Activated CD8-positive, alpha-beta memory T cell treated with anti-CD3 and anti-CD28 coated beads for 24 hours (primary cell): ENCODE measurements around the gene GALNT2.

Experiments used
- DNase-seq: peaks from one replicate; pipeline ENCODE4 v3.0.0-alpha.2; 2020

GALNT2 gene

GRCh38 chr1:230097370-230097769 lies 30.3 kb downstream of the GALNT2 start:
- no peak for DNase-seq

- no peak for DNase-seq
Observed at GRCh38 chr1:230098723-230099122, 31.7 kb downstream of the GALNT2 start.

- DNase-seq, result no peak
Observed at GRCh38 chr1:230099465-230099864, 32.4 kb downstream of the GALNT2 start.

GRCh38 chr1:230100932-230101331 lies 33.9 kb downstream of the GALNT2 start:
- DNase-seq, result no peak

- no peak for DNase-seq
Observed at GRCh38 chr1:230101556-230101955, 34.5 kb downstream of the GALNT2 start.

GRCh38 chr1:230102046-230102445 lies 35.0 kb downstream of the GALNT2 start:
- DNase-seq, result no peak

- no peak for DNase-seq
Observed at GRCh38 chr1:230102472-230102871, 35.4 kb downstream of the GALNT2 start.

- no peak for DNase-seq
Observed at GRCh38 chr1:230103306-230104173, 36.5 kb downstream of the GALNT2 start.

- peak; percentile 89 for DNase-seq
Observed at GRCh38 chr1:230104395-230105244, 37.6 kb downstream of the GALNT2 start.

- DNase-seq, result no peak
Observed at GRCh38 chr1:230105245-230105753, 38.3 kb downstream of the GALNT2 start.

GRCh38 chr1:230105754-230106625 lies 39.0 kb downstream of the GALNT2 start:
- DNase-seq, result no peak

GRCh38 chr1:230107941-230108340 lies 40.9 kb downstream of the GALNT2 start:
- DNase-seq, result no peak

GRCh38 chr1:230108580-230108979 lies 41.5 kb downstream of the GALNT2 start:
- DNase-seq, result no peak

- no peak for DNase-seq
Observed at GRCh38 chr1:230109066-230109465, 42.0 kb downstream of the GALNT2 start.

- peak; percentile 87 for DNase-seq
Observed at GRCh38 chr1:230109895-230110667, 43.0 kb downstream of the GALNT2 start.

- no peak for DNase-seq
Observed at GRCh38 chr1:230110971-230111370, 43.9 kb downstream of the GALNT2 start.

GRCh38 chr1:230112131-230112701 lies 45.2 kb downstream of the GALNT2 start:
- DNase-seq, result no peak

GRCh38 chr1:230112782-230113181 lies 45.7 kb downstream of the GALNT2 start:
- no peak for DNase-seq

GRCh38 chr1:230113235-230113592 lies 46.2 kb downstream of the GALNT2 start:
- no peak for DNase-seq

GRCh38 chr1:230113593-230114236 lies 46.7 kb downstream of the GALNT2 start:
- DNase-seq, result no peak

GRCh38 chr1:230114237-230114651 lies 47.2 kb downstream of the GALNT2 start:
- DNase-seq, result no peak
